Suprapubic skin (tissue), 4 donors: ENCODE results near the gene SIN3A.

ENCODE experiments used
- EP300 ChIP-seq: sonication (generic); formaldehyde crosslinking; IDR thresholded peaks from one replicate; pipeline ENCODE4 v1.6.1; 2017; ENCODE audit warnings: antibody characterized with exemption
- POLR2A ChIP-seq, 2 donors: fragments of 450-650 bp; IDR thresholded peaks; one replicate each; pipeline ENCODE4 v1.6.1; 2017; ENCODE audit warnings: antibody characterized with exemption in 2 of 2, mild to moderate bottlenecking in 2 of 2, moderate library complexity in 2 of 2
- POLR2AphosphoS5 ChIP-seq, 3 donors: sonication (generic); formaldehyde crosslinking; IDR thresholded peaks; one replicate each; pipeline ENCODE4 v1.6.1; 2017; ENCODE audit warnings: antibody characterized with exemption in 3 of 3
- TF ChIP-seq, protein P1 (sequence below), 2 donors: fragments of 200-600 bp in 1 of 2; fragments of 450-650 bp in 1 of 2; sonication (generic) in 1 of 2; IDR thresholded peaks; one replicate each; pipeline ENCODE4 v1.5.1; 2016 to 2019; ENCODE audit warnings: antibody characterized with exemption in 2 of 2, mild to moderate bottlenecking in 1 of 2, moderate library complexity in 1 of 2

DNA sequence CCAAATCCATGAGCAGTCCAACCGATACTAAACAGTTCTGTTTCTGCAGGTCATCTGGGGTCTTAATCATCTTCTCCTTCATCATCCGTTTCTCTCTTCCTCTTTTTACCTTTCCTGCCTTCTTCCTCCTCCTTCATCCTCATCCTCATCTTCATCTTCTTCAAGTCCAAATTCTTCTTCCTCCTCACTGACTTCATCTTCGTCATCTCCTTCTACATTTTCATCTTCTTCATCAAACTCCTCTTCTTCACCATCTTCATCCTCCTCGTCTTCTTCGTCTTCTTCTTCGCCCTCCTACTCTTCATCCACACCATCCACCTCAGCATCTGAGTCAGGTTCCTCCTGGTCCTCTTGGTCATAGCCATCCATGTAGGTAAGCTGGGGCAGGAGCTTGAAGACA lies 129.8 kb downstream of the SIN3A start:
- TF ChIP-seq, protein P1, sequence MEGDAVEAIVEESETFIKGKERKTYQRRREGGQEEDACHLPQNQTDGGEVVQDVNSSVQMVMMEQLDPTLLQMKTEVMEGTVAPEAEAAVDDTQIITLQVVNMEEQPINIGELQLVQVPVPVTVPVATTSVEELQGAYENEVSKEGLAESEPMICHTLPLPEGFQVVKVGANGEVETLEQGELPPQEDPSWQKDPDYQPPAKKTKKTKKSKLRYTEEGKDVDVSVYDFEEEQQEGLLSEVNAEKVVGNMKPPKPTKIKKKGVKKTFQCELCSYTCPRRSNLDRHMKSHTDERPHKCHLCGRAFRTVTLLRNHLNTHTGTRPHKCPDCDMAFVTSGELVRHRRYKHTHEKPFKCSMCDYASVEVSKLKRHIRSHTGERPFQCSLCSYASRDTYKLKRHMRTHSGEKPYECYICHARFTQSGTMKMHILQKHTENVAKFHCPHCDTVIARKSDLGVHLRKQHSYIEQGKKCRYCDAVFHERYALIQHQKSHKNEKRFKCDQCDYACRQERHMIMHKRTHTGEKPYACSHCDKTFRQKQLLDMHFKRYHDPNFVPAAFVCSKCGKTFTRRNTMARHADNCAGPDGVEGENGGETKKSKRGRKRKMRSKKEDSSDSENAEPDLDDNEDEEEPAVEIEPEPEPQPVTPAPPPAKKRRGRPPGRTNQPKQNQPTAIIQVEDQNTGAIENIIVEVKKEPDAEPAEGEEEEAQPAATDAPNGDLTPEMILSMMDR (IDR thresholded peaks at IDR 0.05) = no peak
- TF ChIP-seq POLR2AphosphoS5 (IDR thresholded peaks at IDR 0.05) = no peak
- TF ChIP-seq EP300 = no peak
- no peak for TF ChIP-seq POLR2A (IDR thresholded peaks at IDR 0.05)
